A549 (cell line): ENCODE data around the gene PLEKHS1.

Experiments used
- EP300 ChIP-seq, 2 experiments: fragments of >200 bp; sonication (Bioruptor Twin); formaldehyde crosslinking; IDR thresholded peaks; 2 replicates in 1 of 2; 3 replicates in 1 of 2; pipeline ENCODE4 v1.6.1; 2016 to 2017
- HMGXB4 ChIP-seq: fragments of 250-450 bp; sonication (Bioruptor Pico); IDR thresholded peaks from 2 replicates; pipeline ENCODE4 v1.5.0; 2021; ENCODE audit warnings: mild to moderate bottlenecking, moderate library complexity, borderline replicate concordance
- HOXB13 ChIP-seq: fragments of 250-450 bp; sonication (Bioruptor Pico); IDR thresholded peaks from 2 replicates; pipeline ENCODE4 v1.5.0; 2020; ENCODE audit warnings: low read depth, mild to moderate bottlenecking, moderate library complexity
- NPAS2 ChIP-seq: fragments of 250-450 bp; sonication (Bioruptor Pico); IDR thresholded peaks from 2 replicates; pipeline ENCODE4 v1.8.0; 2022; ENCODE audit warnings: mild to moderate bottlenecking, moderate library complexity, borderline replicate concordance
- SMC3 ChIP-seq: fragments of >200 bp; sonication (Bioruptor Twin); formaldehyde crosslinking; IDR thresholded peaks from 3 replicates; pipeline ENCODE4 v1.6.1; 2018; ENCODE audit warnings: inconsistent platforms
- TFCP2L1 ChIP-seq: fragments of 250-450 bp; sonication (Bioruptor Pico); IDR thresholded peaks from 2 replicates; pipeline ENCODE4 v1.5.0; 2021; ENCODE audit warnings: mild to moderate bottlenecking
- ZSCAN20 ChIP-seq: fragments of 250-450 bp; sonication (Bioruptor Pico); IDR thresholded peaks from 2 replicates; pipeline ENCODE4 v1.8.0; 2022; ENCODE audit warnings: mild to moderate bottlenecking, moderate library complexity
- TF ChIP-seq, protein P1 (sequence below): fragments of >200 bp; sonication (Bioruptor Twin); formaldehyde crosslinking; IDR thresholded peaks from 3 replicates; pipeline ENCODE4 v1.5.1; 2016

GRCh38 chr10:113765910-113766309 lies 14.4 kb downstream of the PLEKHS1 start:
- TF ChIP-seq, protein P1, sequence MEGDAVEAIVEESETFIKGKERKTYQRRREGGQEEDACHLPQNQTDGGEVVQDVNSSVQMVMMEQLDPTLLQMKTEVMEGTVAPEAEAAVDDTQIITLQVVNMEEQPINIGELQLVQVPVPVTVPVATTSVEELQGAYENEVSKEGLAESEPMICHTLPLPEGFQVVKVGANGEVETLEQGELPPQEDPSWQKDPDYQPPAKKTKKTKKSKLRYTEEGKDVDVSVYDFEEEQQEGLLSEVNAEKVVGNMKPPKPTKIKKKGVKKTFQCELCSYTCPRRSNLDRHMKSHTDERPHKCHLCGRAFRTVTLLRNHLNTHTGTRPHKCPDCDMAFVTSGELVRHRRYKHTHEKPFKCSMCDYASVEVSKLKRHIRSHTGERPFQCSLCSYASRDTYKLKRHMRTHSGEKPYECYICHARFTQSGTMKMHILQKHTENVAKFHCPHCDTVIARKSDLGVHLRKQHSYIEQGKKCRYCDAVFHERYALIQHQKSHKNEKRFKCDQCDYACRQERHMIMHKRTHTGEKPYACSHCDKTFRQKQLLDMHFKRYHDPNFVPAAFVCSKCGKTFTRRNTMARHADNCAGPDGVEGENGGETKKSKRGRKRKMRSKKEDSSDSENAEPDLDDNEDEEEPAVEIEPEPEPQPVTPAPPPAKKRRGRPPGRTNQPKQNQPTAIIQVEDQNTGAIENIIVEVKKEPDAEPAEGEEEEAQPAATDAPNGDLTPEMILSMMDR: no peak
- TF ChIP-seq HMGXB4 (CRISPR knock-in tag): no peak
- TF ChIP-seq ZSCAN20 (CRISPR knock-in tag): no peak
- no peak for TF ChIP-seq HOXB13 (CRISPR knock-in tag)
- TF ChIP-seq NPAS2 (CRISPR knock-in tag): no peak
- TF ChIP-seq EP300 (IDR thresholded peaks at IDR 0.05): no peak
- TF ChIP-seq SMC3: no peak
- no peak for TF ChIP-seq TFCP2L1 (CRISPR knock-in tag)
